ENCODE measurements around the gene WDR74. TPM values are rescaled to one million over a fixed set of nuclear protein-coding genes. Genes with fewer than 3 reads are reported as not detected.

WDR74 gene
- total RNA-seq, 1 donor from 2014 or later = 124 TPM

GRCh38 chr11:62817129-62817528 lies 22.3 kb downstream of the WDR74 start:
- Mint-ChIP-seq H3K4me1 (no peaks in the 10 kb centered on the region), H3K36me3 (ENCODE audit: low read depth) (peaks cover 58% of the 10 kb centered on the region), H3K4me3 (no peak overlapping the region), H3K9me3 (no peaks in the 10 kb centered on the region), H3K27me3 (no peaks in the 10 kb centered on the region), H3K27ac (no peak overlapping the region)
- DNase-seq = no peak
- no peak for TF ChIP-seq CTCF (IDR thresholded peaks at IDR 0.05)
- ChIA-PET CTCF (no interaction called here), POLR2A (interaction anchor here (1.0 to 1.4 kb wide), 4 partner anchors 12 to 64 kb away, joined by 3 to 14 read pairs (median 7); partner anchors contain the start of genes SLC3A2 and STX5)
- intact Hi-C loops (cut with micrococcal nuclease) = no loop called here
- ATAC-seq (ENCODE audit: low read depth) = no peak

GRCh38 chr11:62816557-62816956 lies 22.8 kb downstream of the WDR74 start:
- ChIA-PET POLR2A (interaction anchor here (0.6 to 1.4 kb wide), 12 partner anchors 12 to 997 kb away, joined by 3 to 14 read pairs (median 5); partner anchors contain the start of genes SLC3A2, STX5, TMEM179B and WDR74), CTCF (no interaction called here)
- no peaks in the 10 kb centered on the region for H3K4me1 Mint-ChIP-seq
- no peak overlapping the region for H3K4me3 Mint-ChIP-seq
- TF ChIP-seq CTCF (IDR thresholded peaks at IDR 0.05) = no peak
- H3K36me3 Mint-ChIP-seq (ENCODE audit: low read depth) = peaks cover 56% of the 10 kb centered on the region
- H3K27me3 Mint-ChIP-seq = no peaks in the 10 kb centered on the region
- ATAC-seq (ENCODE audit: low read depth) = no peak
- DNase-seq = no peak
- H3K9me3 Mint-ChIP-seq = no peaks in the 10 kb centered on the region
- H3K27ac Mint-ChIP-seq = no peak overlapping the region
- intact Hi-C loops (cut with micrococcal nuclease) = no loop called here

GRCh38 chr11:62811659-62812058 lies 27.7 kb downstream of the WDR74 start:
- Mint-ChIP-seq H3K36me3 (ENCODE audit: low read depth) (peaks cover 27% of the 10 kb centered on the region), H3K27me3 (no peaks in the 10 kb centered on the region), H3K4me1 (peaks cover 2% of the 10 kb centered on the region), H3K27ac (no peak overlapping the region), H3K9me3 (no peaks in the 10 kb centered on the region), H3K4me3 (no peak overlapping the region)
- intact Hi-C loops (cut with micrococcal nuclease) = no loop called here
- CTCF ChIA-PET = no interaction called here
- TF ChIP-seq CTCF (IDR thresholded peaks at IDR 0.05) = no peak
- POLR2A ChIA-PET = interaction anchor here (0.7 to 3.3 kb wide), 4 partner anchors 20 to 105 kb away, joined by 3 to 16 read pairs (median 6); partner anchors contain the start of gene STX5
- no peak for ATAC-seq (ENCODE audit: low read depth)
- DNase-seq = no peak

GRCh38 chr11:62810748-62811147 lies 28.6 kb downstream of the WDR74 start:
- no peaks in the 10 kb centered on the region for H3K27me3 Mint-ChIP-seq
- peak overlapping the region; percentile 26 for H3K27ac Mint-ChIP-seq
- no peak overlapping the region for H3K4me3 Mint-ChIP-seq
- ATAC-seq (ENCODE audit: low read depth) (no peak), DNase-seq (no peak)
- CTCF ChIA-PET = no interaction called here
- intact Hi-C loops (cut with micrococcal nuclease) = no loop called here
- H3K36me3 Mint-ChIP-seq (ENCODE audit: low read depth) = peaks cover 20% of the 10 kb centered on the region
- POLR2A ChIA-PET = interaction anchor here (0.5 to 3.3 kb wide), 2 partner anchors 21 to 54 kb away, joined by 3 to 16 read pairs; partner anchors contain the start of gene STX5
- no peaks in the 10 kb centered on the region for H3K9me3 Mint-ChIP-seq
- H3K4me1 Mint-ChIP-seq = peaks cover 10% of the 10 kb centered on the region
- no peak for TF ChIP-seq CTCF (IDR thresholded peaks at IDR 0.05)

DNA sequence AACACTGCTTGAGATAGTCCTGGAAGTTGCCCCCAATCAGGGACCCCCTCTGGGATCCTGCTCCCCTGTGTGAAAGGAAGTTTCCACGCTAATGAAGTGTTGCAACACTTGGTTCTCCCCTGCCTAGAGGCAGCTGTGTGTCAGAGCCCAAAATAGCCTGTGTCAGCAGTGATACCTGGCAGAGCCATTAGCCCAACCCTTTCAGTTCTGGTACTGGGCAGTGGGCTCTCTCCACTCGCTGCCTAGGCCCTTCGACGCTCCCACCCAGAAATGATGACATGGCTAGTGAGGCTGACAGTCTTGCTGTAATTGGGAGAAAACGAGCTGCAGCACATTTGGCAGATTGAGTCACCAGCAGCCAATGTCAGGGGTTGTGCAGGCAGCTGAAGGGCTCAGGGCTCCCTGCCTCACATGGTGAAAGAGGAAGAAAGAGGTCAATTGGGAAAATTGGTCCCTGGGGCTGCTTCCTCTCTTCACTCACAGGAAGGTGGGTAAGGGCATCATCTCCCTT lies 32.7 kb downstream of the WDR74 start:
- H3K4me3 Mint-ChIP-seq = peak overlapping the region; percentile 96

More for the DNA sequence above, 32.7 kb downstream of the WDR74 start:
- POLR2A ChIA-PET = interaction anchor here (0.5 to 5.5 kb wide), 22 partner anchors 7 to 219 kb away, joined by 3 to 123 read pairs (median 6); partner anchors contain the start of genes B3GAT3, SLC3A2, STX5 and TEX54
- ATAC-seq (ENCODE audit: low read depth) (no peak), DNase-seq (no peak)
- H3K36me3 Mint-ChIP-seq (ENCODE audit: low read depth) = peaks cover 27% of the 10 kb centered on the region
- H3K27me3 Mint-ChIP-seq = no peaks in the 10 kb centered on the region
- intact Hi-C loops (cut with micrococcal nuclease) = no loop called here
- peak overlapping the region; percentile 93 for H3K27ac Mint-ChIP-seq
- H3K9me3 Mint-ChIP-seq = no peaks in the 10 kb centered on the region
- CTCF ChIA-PET = interaction anchor here (1.3 to 1.6 kb wide), 2 partner anchors 20 kb away, joined by 9 to 11 read pairs; partner anchors contain the start of gene TMEM179B
- TF ChIP-seq CTCF (IDR thresholded peaks at IDR 0.05) = no peak
- H3K4me1 Mint-ChIP-seq = peaks cover 34% of the 10 kb centered on the region

Data from activated B cell treated with CpG ODN at 0.5 μM for 24 hours (primary cell).